CD4-positive, alpha-beta T cell treated with Interleukin-12 subunit alpha and Interleukin-12 subunit beta, for 1 hour (primary cell): ENCODE data around the gene MAST3.

Experiments
- DNase-seq: peaks from one replicate; pipeline ENCODE4 v3.0.0-alpha.2; 2020

The MAST3 gene

DNA sequence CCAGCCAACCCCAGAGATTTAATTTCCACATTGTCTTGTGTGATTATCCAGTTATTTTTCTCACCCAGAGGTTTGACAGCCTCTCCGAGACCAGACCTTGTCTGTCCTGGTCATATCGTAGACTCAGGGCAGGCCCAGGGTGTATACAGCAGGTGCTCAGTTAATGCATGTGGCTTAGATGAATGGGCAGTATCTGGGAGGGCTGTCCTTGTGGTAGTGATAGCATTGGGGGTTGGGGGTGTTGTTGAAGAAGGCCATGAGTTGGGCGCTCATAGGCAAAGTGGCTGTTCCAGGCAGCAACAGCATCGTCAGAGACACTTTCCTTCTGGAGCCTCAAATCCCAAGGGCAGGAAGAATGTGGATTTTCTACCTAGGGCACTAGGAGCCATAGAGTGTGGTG, 16.9 kb downstream of the MAST3 start:
- DNase-seq, result no peak

DNA sequence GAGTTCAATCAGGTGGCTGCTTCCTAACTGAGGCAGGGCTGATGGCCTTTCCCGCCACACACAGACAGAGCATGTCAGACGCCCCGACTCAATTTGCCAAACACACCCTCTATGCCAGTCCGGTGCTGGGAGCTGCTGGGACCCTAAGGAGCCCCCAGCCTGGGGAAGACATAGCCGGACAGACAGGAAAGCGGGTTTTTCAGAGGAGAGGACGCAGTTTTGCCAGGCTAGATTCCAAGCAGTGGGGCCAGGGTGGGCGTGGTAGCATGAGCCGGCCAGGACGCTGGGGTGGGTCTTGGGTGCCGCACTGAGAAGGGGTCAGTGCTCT, 19.8 kb downstream of the MAST3 start:
- no peak for DNase-seq

DNA sequence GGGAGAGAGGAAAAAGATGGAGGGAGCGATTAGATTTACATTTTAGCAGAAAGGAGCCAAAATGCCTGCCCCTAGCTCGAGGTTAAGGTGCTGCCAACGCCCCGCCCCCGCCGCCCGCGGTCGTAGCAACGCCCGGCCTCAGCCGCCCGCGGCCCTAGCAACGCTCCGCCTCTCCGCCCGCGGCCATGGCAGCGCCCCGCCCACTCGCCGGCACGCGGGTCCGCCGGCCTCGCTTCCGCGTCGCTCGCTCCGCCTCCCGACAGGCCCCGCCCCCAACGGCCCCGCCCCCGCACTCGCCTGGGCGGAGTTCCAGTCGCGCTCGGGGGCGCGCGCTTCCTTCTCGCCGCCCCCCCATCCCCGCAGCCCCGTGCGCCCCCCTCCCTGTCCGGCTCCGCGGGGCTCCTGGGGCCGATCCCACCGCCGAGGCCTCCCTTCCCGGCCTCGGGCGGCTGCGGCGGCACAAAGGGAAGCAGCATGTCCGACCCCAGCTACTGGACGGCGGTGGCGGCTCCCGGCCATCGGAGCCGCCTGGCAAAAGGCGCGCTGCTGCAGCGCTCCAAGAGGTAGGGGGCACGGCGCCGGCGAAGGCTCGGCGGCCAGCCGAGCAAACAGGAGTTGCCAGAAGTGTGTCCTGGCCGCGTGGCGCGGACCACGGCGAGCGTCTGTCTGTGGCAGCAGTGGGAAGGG, 20.3 kb downstream of the MAST3 start:
- DNase-seq, result peak; percentile 97

DNA sequence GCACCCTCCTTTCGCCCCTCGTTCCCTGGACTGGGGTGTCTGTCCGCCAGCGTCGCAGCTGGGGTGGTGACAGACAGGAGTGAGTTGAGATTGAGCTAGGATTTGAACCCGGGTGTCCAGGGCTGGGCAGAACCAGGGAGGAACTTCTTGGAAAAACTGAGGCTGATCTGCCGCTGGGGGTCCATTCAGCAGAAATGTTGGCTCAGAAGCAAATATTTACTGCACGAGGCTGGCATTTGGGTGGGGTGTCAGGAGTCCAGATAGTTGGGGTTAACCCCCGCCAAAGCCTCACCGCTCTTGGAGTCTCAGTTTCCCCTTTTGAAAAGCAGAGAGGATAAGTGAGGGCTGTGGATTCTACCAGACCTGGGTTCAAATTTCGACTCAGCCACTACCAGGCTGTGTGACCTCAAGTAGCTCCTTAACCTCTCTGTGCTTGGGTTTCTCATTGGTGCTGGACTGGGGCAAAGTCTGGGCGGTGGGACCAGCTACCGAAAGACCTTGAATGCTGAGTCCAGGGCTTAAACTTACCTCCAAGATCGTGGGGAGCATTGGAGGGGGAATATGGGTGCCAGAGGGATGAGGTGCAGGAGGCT, 20.9 kb downstream of the MAST3 start:
- DNase-seq, result no peak

DNA sequence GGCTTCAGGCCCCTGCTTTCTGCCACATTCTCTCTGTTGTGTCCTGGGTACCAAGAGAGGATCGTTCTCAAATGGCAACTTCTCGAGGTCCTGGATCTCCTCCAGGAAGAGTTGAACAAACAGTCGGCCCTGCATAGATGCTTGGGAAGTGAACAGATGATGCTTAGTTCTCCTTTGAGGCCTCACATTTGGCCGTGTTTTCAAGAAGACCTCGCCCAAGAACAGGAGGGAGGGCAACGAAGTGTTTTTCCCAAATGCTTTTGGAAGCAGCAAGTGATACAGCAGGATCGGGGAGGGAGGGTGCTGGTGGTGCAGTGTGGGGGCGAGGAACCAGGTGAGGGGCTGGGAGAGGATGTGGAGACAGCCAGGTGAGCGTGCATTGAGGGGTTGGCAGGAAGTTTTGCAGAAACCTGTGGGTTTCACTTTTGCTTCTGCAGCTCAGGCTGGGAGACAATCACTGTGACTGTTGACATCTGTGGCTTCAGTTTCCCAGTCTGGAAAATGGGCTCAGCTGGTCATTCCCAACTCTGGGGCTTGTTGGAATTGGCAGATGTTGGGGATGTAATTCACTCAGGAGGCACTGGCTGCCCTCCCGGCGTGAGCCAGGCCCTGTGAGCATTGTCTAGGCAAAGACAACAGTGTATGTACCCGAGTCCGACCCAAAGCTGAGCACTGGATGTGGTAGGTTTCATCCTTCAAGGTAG, 21.6 kb downstream of the MAST3 start:
- DNase-seq, result peak; percentile 63

DNA sequence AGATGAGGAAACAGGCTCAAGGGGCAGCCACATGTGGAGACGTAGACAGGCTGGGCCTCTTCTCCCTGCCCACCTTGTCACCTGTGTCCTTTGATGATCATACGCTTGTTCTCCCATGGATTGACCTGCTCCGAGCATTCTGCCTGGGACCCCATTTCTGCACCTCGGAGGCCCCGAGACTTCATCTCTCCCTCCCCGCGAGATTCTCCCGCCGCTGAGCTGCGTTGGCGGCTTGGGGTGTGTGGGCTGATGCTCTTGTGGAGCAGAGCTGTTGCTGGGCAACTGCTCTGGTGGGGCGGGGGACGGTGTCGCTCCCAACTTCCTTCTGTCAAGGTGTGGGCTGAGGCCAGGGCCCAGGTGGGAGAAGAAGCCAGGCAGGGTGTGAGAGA, 22.1 kb downstream of the MAST3 start:
- peak; percentile 70 for DNase-seq

DNA sequence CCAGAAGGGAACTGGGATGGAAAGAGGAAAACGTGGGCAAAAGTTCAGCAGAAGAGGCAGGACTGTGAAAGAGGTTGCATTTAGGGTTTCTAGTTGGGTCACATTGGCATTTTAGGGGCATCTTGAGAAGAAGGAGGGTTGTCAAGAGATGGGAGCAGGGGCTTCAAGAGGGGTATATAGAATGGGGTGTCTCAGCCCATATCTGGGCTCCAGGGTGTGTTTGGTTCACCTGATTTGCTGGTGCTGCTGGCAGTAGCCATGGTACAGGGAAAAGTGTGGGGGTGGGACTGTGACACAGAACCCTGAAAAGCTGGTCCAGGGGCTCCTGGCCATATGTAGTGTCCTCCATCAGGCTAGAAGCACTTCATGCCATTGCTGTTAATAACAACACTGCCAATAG, 22.5 kb downstream of the MAST3 start:
- no peak for DNase-seq

DNA sequence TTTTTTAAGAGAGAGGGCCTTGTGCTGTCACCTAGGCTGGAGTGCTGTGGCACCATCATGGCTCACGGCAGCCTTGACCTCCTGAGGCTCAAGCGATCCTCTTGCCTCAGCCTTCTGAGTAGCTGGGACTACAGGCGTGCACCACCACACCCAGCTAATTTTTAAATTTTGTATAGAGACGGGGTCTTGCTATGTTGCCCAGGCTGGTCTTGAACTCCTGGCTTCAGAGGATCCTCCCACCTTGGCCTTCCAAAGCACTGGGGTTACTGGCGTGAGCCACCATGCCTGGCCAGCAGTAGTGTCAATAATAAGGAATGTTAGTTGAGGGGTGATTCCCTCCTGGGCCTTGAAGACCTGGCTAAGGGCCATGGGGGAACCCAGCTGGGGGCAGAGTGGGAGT, 23.6 kb downstream of the MAST3 start:
- no peak for DNase-seq

DNA sequence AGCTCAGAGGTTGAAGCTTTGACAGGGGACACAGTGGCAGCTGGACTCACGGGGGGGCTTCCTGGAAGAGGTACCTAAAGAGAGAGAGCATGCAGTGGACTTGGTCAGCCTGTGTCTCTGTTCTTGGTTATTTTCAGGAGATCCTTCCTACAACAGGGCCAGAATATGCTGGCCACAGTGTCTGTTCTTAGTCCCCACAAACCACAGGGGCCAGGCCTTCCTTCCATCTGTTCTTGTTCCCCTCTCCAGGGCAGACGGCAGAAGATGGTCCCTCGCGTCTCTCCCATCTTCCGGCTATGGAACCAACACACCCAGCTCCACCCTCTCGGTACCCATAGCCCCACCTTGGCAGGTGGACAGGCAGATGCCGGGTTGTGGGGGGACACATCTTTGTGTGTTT, 24.8 kb downstream of the MAST3 start:
- DNase-seq, result no peak

DNA sequence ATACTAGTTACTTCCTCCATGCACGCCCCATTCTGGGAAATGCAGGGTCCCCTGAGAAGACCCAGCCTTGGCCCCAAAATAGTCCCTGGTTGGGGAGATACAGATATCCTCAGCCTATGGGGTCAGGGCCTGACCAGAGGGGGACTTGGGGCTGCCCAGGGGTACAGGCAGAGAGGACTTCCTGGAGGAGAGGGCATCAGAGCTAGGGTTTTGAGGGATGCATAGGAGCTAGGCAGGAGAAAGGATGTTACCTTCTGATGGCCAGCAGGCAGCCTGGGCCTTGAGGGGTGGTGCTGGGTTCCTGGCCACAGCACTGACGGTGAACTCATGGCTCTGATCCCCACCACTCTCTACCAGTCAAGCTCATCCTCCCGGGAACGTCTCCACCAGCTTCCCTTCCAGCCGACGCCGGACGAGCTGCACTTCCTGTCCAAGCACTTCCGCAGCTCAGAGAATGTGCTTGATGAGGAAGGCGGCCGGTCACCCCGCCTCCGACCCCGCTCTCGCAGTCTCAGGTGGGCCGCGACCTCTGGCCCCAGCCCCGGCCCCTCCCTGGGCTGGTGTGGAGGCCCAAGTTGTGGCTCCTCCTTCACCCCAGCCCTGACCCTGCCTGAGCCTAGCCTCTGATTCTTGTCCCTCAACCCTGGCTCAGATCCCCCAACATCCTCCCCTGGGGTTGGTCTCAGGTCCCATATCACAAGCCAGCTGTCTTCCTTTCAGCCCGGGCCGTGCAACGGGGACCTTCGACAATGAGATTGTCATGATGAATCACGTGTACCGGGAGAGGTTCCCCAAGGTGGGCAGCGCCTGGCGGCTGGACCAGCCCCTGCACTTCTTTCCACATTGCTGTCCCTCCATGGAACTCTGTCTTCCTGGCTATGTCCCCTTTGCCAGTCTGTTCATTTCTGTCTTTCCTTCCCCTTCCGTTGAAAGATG, 25.6 kb downstream of the MAST3 start:
- DNase-seq, result no peak

DNA sequence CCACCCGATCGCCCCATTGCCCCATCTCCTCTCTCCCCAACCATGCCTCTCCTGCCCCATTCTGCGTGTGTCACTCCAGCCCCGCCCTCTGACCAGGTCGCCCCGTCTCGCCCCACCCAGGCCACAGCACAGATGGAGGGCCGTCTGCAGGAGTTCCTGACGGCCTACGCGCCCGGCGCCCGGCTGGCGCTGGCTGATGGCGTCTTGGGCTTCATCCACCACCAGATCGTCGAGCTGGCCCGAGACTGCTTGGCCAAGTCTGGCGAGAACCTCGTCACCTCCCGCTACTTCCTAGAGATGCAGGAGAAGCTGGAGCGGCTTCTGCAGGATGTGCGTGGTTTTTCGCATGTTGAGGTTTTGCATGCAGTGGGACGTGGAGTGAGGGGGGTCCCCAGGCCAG, 26.2 kb downstream of the MAST3 start:
- no peak for DNase-seq

DNA sequence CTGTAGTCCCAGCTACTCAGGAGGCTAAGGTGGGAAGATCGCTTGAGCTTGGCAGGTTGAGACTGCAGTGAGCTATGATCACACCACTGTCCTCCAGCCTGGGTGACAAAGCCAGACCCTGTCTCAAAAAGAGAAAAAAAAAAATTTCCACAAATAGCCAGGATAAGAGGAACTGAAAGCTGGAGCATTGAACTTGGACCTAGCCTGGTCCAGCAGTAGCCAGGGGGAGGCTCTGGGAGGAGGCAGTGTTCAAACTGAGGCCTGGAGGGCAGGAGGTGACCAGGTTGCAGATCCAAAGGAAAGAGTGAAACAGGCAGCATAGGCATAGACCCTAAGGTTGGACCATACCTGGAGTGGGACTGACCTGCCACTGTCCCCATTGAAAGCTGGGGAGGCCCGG, 28.5 kb downstream of the MAST3 start:
- no peak for DNase-seq

DNA sequence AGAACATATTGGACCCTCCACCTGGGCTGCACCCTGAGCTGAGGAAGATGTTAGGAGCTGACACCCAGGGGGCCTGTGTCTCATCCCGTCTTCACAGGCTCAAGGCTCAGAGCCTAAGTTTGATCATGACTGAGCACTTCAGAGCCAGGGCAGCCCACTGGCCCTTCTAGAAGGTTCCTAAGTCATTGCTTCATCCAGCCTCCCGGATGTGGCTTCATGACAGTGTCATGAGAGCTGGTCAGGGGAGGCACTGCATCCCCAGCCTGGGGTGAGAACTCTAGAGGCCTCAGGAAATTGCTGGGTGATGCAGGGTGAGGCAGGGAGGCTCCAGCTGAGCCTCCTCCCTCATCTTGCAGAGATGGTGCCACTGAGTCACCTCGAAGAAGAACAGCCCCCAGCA, 30.5 kb downstream of the MAST3 start:
- peak; percentile 34 for DNase-seq

DNA sequence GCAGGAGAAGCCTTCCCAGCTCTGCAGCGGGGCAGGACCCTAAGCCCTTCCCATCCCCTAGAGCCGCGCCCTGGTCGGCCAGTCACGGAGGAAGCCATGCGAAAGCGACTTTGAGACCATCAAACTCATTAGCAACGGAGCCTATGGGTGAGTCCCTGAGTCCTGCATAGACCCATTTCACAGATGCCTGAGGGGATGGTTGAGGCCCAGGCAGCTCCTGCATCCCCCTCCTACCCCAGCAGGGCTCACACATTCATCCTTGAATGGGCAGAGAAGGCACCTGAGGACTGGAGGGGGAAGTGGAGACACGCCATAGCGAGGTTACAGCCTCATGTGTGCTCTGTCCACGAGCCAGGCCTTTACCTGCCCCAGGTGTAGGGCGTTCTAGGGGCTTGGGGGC, 31.2 kb downstream of the MAST3 start:
- no peak for DNase-seq

DNA sequence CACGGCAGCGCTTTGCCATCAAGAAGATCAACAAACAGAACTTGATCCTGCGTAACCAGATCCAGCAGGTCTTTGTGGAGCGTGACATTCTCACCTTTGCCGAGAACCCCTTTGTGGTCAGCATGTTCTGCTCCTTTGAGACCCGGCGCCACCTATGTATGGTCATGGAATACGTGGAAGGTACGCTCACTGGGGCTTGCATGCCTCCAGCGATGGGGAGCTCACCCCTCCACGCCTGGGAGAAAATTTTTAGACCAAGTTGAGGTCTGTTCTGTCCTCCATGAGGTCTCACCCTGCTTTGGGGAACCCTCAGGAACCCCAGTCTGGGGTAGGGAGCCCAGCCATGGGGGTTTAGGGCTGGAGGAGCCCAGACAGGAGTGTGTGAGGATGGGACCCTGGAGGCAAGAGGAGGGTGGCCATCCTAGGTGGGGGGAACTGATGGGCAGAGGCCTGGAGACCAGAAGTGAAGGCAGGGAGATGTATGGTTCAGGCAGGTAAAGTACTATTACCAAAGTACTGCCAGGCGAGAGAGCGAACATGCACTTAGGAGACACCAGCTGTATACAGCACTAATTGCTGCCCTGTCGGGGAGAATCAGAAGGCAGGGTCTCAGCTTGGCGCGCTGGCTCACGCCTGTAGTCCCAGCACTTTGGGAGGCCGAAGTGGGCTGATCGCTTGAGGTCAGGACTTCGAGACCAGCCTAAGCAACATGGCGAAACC, 33.1 kb downstream of the MAST3 start:
- DNase-seq, result no peak

DNA sequence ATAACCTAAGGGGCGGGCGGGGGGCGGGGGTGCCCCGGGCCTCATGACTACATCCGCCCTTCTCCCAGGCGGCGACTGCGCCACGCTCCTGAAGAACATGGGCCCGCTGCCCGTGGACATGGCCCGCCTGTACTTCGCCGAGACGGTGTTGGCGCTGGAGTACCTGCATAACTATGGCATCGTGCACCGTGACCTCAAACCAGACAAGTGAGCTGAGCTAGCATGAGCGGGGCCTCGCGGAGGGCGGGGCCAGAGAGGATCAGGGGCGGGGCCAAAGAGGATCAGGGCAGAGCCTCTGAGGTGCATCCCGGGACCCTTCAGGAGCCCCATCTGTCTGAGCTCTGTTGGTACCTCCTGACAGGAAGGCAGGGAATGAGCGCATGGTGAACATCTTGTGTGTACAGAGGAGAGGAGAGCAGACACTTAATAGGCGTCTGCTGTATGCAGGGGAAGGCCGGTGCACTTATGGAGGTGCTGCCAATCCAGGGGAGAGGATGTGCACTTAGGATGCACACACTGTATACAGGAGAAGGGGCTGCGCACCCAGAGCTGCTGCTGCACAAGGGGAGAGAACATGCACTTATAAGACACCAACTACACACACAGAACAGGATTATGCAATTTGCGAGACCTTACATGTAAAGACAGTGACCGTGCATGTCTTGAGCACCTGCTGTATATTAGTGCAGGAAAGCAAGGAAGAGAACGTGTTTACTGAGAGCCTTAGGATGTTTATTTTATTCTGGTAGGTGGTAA, 34.4 kb downstream of the MAST3 start:
- no peak for DNase-seq

DNA sequence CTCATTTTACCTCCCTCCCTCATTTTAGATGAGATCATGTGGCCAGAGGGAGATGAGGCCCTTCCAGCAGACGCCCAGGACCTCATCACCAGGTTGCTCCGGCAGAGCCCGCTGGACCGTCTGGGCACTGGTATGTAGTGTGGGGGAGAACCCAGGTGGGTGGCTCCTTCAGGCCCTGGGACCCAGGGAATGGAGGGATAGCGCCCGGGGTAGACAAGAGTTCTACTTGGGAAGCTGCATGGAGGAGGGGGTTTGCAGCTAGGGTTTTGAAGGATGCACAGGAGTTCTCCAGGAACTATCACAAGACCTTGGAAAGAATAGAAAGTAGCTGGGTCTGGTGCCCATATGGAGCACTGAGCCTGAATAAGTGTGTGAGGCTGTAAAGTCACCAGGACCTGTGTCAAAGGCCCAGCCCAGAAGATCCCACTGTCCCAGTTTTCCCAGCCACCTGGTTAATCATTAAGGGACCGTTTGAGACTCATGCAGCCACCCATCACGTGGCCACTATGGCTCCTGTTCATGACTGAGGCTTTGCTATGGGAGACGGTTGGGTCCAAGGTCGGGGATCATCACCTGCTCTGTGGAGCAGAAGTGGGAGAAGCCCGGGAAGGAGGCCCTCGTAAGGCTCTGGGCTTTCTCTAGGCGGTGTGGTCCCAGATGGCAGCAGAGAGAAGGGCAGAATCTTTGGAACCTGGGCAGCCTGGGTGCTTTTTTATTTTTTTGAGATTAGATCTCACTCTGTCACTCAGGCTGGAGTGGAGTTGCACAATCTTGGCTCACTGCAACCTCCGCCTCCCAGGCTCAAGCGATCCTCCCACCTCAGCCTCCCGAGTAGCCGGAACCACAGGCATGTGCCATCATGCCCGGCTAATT, 38.4 kb downstream of the MAST3 start:
- no peak for DNase-seq

DNA sequence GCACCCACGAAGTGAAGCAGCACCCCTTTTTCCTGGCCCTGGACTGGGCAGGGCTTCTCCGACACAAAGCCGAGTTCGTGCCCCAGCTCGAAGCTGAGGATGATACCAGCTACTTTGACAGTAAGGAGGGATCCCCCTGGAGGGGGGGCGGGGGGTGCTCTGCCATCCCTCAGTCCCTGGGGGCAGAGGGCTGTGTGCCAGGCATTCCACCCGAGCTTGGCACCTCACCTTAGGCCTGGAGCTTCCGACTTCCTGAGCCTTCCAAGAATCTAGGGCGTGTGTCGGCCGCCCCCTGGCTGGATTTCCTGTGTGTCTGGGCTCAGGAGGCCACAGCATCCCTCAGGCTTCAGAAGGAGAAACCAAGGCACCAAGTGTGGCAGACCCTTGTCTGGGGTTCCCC, 39.7 kb downstream of the MAST3 start:
- DNase-seq, result no peak

DNA sequence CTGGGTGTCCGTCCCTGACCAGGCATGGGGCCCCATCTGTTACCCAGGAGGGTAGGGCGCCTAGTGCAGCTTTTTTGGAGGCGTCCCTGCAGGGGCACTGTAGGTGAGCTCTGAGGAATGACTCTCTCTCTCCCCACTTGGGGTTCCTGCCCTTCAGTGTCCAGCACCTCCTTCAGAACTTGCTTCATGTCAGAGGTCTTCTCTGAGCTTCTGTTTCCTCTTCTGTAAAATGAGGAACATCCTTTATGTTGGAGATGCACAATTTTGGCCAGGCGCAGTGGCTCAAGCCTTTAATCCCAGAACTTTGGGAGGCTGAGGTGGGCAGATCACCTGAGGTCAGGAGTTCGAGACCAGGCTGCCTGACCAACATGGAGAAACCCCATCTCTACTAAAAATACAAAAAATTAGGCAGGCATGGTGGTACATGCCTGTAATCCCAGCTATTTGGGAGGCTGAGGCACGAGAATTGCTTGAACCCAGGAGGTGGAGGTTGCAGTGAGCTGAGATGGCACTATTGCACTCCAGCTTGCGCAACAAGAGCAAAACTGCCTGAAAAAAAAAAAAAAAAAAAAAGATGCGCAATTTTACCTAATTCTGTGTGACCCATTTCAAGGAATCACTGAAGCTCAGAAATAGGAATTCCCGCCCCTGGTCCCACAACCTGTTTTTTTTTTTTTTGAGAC, 40.2 kb downstream of the MAST3 start:
- no peak for DNase-seq

DNA sequence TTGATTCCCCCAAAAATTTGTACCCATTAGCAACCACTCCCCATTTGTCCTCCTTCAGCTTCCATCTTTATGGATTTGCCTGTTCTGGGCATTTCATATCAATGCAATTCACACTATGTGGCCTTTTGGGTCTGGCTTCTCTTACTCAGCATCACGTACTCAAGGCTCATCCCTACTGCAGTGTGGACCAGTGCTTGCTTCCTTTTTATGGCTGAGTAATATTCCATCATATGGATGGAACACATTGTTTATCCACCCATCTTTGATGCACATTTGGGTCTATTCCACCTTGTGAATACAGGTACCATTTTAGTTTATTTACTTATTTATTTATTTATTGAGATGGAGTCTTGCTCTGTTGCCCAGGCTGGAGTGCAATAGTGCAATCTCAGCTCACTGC, 42.9 kb downstream of the MAST3 start:
- DNase-seq, result no peak
